K562 (cell line): ENCODE data around the gene CPS1. TPM values are rescaled to one million over a fixed set of nuclear protein-coding genes. Genes with fewer than 3 reads are reported as not detected.

Source experiments
- ARID1B ChIP-seq: fragments of 450-650 bp; IDR thresholded peaks from 2 replicates; pipeline ENCODE4 v1.6.1; 2016; ENCODE audit warnings: antibody characterized with exemption, mild to moderate bottlenecking, inconsistent platforms
- CC2D1A ChIP-seq: fragments of 450-650 bp; IDR thresholded peaks from 2 replicates; pipeline ENCODE4 v1.6.1; 2017; ENCODE audit warnings: mild to moderate bottlenecking
- FOXK1 ChIP-seq: sonication (generic); formaldehyde crosslinking; IDR thresholded peaks from 2 replicates; pipeline ENCODE4 v1.8.0; 2022; ENCODE audit warnings: missing genetic modification reagents, mild to moderate bottlenecking, borderline replicate concordance
- NR2C2 ChIP-seq, 2 experiments: fragments of 200-800 bp in 1 of 2; sonication (Bioruptor generic) in 1 of 2; sonication (generic) in 1 of 2; formaldehyde crosslinking in 1 of 2; IDR thresholded peaks; 2 replicates each; pipeline versions ENCODE4 v1.6.1 to v1.8.0; 2016 to 2022; ENCODE audit warnings: mild to moderate bottlenecking in 1 of 2, missing compliant biosample characterization in 1 of 2, missing genetic modification characterization in 1 of 2, missing genetic modification reagents in 1 of 2
- RERE ChIP-seq: sonication (generic); formaldehyde crosslinking; IDR thresholded peaks from 2 replicates; pipeline ENCODE4 v1.8.0; 2023; ENCODE audit warnings: missing genetic modification reagents, mild to moderate bottlenecking, borderline replicate concordance
- REST ChIP-seq, 2 experiments: fragments of 450-650 bp; formaldehyde crosslinking in 1 of 2; IDR thresholded peaks; 2 replicates each; pipeline versions ENCODE4 v1.4.0 to v1.6.1; 2014 to 2020; ENCODE audit warnings: mild to moderate bottlenecking in 2 of 2, borderline replicate concordance in 1 of 2, low read depth in 1 of 2
- ZBTB33 ChIP-seq: sonication (generic); formaldehyde crosslinking; IDR thresholded peaks from 2 replicates; pipeline ENCODE4 v1.8.1; 2023; ENCODE audit warnings: mild to moderate bottlenecking, missing genetic modification reagents
- ZNF12 ChIP-seq: sonication (generic); formaldehyde crosslinking; IDR thresholded peaks from 2 replicates; pipeline ENCODE4 v1.4.0; 2020; ENCODE audit warnings: mild to moderate bottlenecking, missing genetic modification reagents
- ZNF280B ChIP-seq: fragments of 250-450 bp; sonication (Bioruptor Pico); IDR thresholded peaks from 2 replicates; pipeline ENCODE4 v1.5.1; 2021; ENCODE audit warnings: mild to moderate bottlenecking
- ZNF431 ChIP-seq: sonication (generic); formaldehyde crosslinking; IDR thresholded peaks from 2 replicates; pipeline ENCODE4 v1.8.0; 2022; ENCODE audit warnings: mild to moderate bottlenecking, missing genetic modification reagents
- polyA plus RNA-seq, 8 experiments: library from polyadenylated mRNA; depleted of rRNA in 4 of 8; stranded (reverse) in 5 of 8; unstranded in 3 of 8; fragments of >200 nt; fragmentation: Nextera tagmentation in 2 of 8; fragmentation: Illumina TruSeq in 1 of 8; extraction: Ambion mirVana in 2 of 8; extraction: Trizol in 1 of 8; gene quantifications; 2 replicates each; pipeline versions ENCODE4 v1.2.1 to v1.2.3, GENCODE V29; 2011 to 2014; ENCODE audit warnings: inconsistent platforms in 1 of 8, missing spikeins in 1 of 8
- total RNA-seq, 7 experiments: library from RNA; depleted of rRNA in 6 of 7; stranded (reverse); fragments of >200 nt in 6 of 7; fragmentation: Illumina TruSeq in 2 of 7; extraction: Trizol in 2 of 7; gene quantifications; 2 replicates each; pipeline versions ENCODE4 v1.2.1 to v1.2.3, GENCODE V29; 2011 to 2021; ENCODE audit warnings: low replicate concordance in 1 of 7

Gene CPS1
- total and polyA plus RNA-seq, 9 of the 15 experiments (the other 6 are each of a cell fraction or from before 2014, with no cell fraction given), result 2.4 to 13.5 (median 6.0) TPM

GRCh38 chr2:210531050-210531449 lies 25.3 kb upstream of the CPS1 start (continued):
- TF ChIP-seq REST (IDR thresholded peaks at IDR 0.05; ENCODE audit: borderline replicate concordance) (no peak), REST (CRISPR knock-in tag; IDR thresholded peaks at IDR 0.05; ENCODE audit: low read depth) (no peak), ARID1B (no peak), ZNF431 (no peak), ZNF12 (CRISPR knock-in tag) (no peak), ZNF280B (CRISPR knock-in tag) (no peak), CC2D1A (no peak), NR2C2 (CRISPR knock-in tag; IDR thresholded peaks at IDR 0.05) (no peak), NR2C2 (tag; IDR thresholded peaks at IDR 0.05) (no peak), ZBTB33 (no peak), FOXK1 (CRISPR knock-in tag) (no peak), RERE (CRISPR knock-in tag) (no peak)
